GM12878 (cell line): ENCODE results near the gene ABL1.

Source experiments
- ATF7 ChIP-seq: fragments of 450-650 bp; IDR thresholded peaks from 2 replicates; pipeline ENCODE4 v1.6.1; 2016; ENCODE audit warnings: low read depth, mild to moderate bottlenecking
- CBFB ChIP-seq: IDR thresholded peaks from 2 replicates; pipeline ENCODE4 v1.6.1; 2016; ENCODE audit warnings: antibody characterized with exemption, low read depth
- CBX5 ChIP-seq: sonication (generic); IDR thresholded peaks from 2 replicates; pipeline ENCODE4 v1.6.1; 2016; ENCODE audit warnings: low read depth, moderate library complexity, mild to moderate bottlenecking, inconsistent platforms
- CTCF ChIP-seq, 3 experiments: IDR thresholded peaks in 2 of 3; conservative IDR thresholded peaks in 1 of 3; 2 replicates each; pipeline ENCODE4 v1.5.1; 2011; ENCODE audit warnings: low read depth in 3 of 3, low read length in 3 of 3, mild to moderate bottlenecking in 3 of 3, control low read depth in 2 of 3, moderate library complexity in 2 of 3, inconsistent platforms in 1 of 3, mixed read lengths in 1 of 3; ENCODE audit not compliant: control insufficient read depth in 2 of 3, insufficient read depth in 1 of 3; ENCODE audit errors: extremely low read depth in 1 of 3
- EP300 ChIP-seq, 2 experiments: fragments of 150-350 bp in 1 of 2; IDR thresholded peaks; 2 replicates each; pipeline ENCODE4 v1.6.1; 2011 to 2012; ENCODE audit warnings: low read depth in 2 of 2, low read length in 2 of 2, borderline replicate concordance in 1 of 2, improper control_type of control experiment in 1 of 2, inconsistent platforms in 1 of 2; ENCODE audit not compliant: control insufficient read depth in 1 of 2
- ESRRA ChIP-seq: IDR thresholded peaks from 2 replicates; pipeline ENCODE4 v1.6.1; 2012; ENCODE audit warnings: mild to moderate bottlenecking, low read length, improper control_type of control experiment
- MXI1 ChIP-seq: fragments of 150-350 bp; IDR thresholded peaks from 2 replicates; pipeline ENCODE4 v1.6.1; 2011; ENCODE audit warnings: low read depth, mild to moderate bottlenecking, inconsistent platforms, low read length, improper control_type of control experiment
- ZNF274 ChIP-seq: IDR thresholded peaks from one replicate; pipeline ENCODE4 v1.8.0; 2011; ENCODE audit not compliant: insufficient read length, insufficient read depth

- TF ChIP-seq ZNF274, result no peak
- TF ChIP-seq CBX5, result no peak
- TF ChIP-seq ATF7, result peak; percentile 54
- TF ChIP-seq MXI1, result no peak
- TF ChIP-seq CBFB, result 0 out of 2 replicates have a peak, but pooled peaks have one; percentile 30
- no peak for TF ChIP-seq ESRRA
- TF ChIP-seq CTCF (IDR thresholded peaks at IDR 0.05 in 2 of 3, conservative IDR thresholded peaks at IDR 0.05 in 1 of 3; ENCODE audit: control insufficient read depth in 2 of 3, extremely low read depth in 1 of 3, insufficient read depth in 1 of 3, low read depth in 3 of 3, low read length in 3 of 3), result no peak
- TF ChIP-seq EP300 (IDR thresholded peaks at IDR 0.05; ENCODE audit: borderline replicate concordance in 1 of 2, control insufficient read depth in 1 of 2, low read depth in 2 of 2, low read length in 2 of 2), result peak in 1 of 2 experiments; percentile 73; a peak in 3 of 4 replicates
Observed at GRCh38 chr9:130927995-130928900, 93.2 kb downstream of the ABL1 start.
